Right lobe of liver (tissue), 6 donors: Measurements from ENCODE around the gene TSPAN14. TPM values are rescaled to one million over a fixed set of nuclear protein-coding genes. Genes with fewer than 3 reads are reported as not detected.

Experiments
- ATAC-seq, 4 donors: fragments of 200-7000 bp; cut with Tn5 transposase; one replicate each; pipeline ENCODE4 v1.9.1; 2020; ENCODE audit warnings: mild to moderate bottlenecking in 4 of 4, moderate library complexity in 4 of 4
- DNase-seq, 3 donors: peaks; one replicate each; pipeline ENCODE4 v3.0.0-alpha.2; 2020
- H3K27ac ChIP-seq, 3 donors: fragments of 200-600 bp; one replicate each; pipeline ENCODE4 v1.8.0; 2022
- H3K27me3 ChIP-seq, 2 donors: fragments of 200-600 bp; one replicate each; pipeline ENCODE4 v1.8.0; 2022
- H3K36me3 ChIP-seq, 4 donors: fragments of 200-600 bp; sonication (generic) in 1 of 4; one replicate each; pipeline versions ENCODE4 v1.5.1 to v1.8.0; 2017 to 2022; ENCODE audit warnings: control low read depth in 1 of 4
- H3K4me1 ChIP-seq, 4 donors: fragments of 200-600 bp; sonication (generic) in 1 of 4; one replicate each; pipeline versions ENCODE4 v1.5.1 to v1.8.0; 2017 to 2022; ENCODE audit warnings: control low read depth in 1 of 4
- H3K4me3 ChIP-seq, 3 donors: fragments of 200-600 bp; one replicate each; pipeline ENCODE4 v1.8.0; 2022
- H3K9me3 ChIP-seq, 4 donors: fragments of 200-600 bp; sonication (generic) in 1 of 4; one replicate each; pipeline versions ENCODE4 v1.5.1 to v1.8.0; 2017 to 2022; ENCODE audit warnings: control low read depth in 1 of 4
- CTCF ChIP-seq, 4 donors: fragments of 200-600 bp in 3 of 4; fragments of 450-650 bp in 1 of 4; IDR thresholded peaks; one replicate each; pipeline versions ENCODE4 v1.5.1 to v1.8.0; 2016 to 2022; ENCODE audit warnings: antibody characterized with exemption in 4 of 4, mild to moderate bottlenecking in 2 of 4
- POLR2A ChIP-seq: fragments of 450-650 bp; IDR thresholded peaks from one replicate; pipeline ENCODE4 v1.6.1; 2017; ENCODE audit warnings: antibody characterized with exemption, mild to moderate bottlenecking
- WGBS: methylation state at CpG from one replicate; pipeline ENCODE4 v1.1.6; 2018; ENCODE audit warnings: low coverage, low lambda C conversion rate; ENCODE audit not compliant: insufficient coverage; ENCODE audit errors: missing lambda C conversion rate; 5-methylcytosine and 5-hydroxymethylcytosine counted together
- intact Hi-C, 2 donors: fragments of 100-400 bp; cut with DNase I; formaldehyde crosslinking; loops; one replicate each; pipeline versions ENCODE4 v1.11.2 to v1.14.1; 2022
- total RNA-seq, 6 experiments: library from RNA; depleted of rRNA in 2 of 6; stranded (reverse); fragments of >200 nt in 2 of 6; fragmentation: NEBNext Ultra II Directional in 3 of 6; extraction: Animal tissue kit (Norgen Biotek cat#: 25700) in 3 of 6; gene quantifications; one replicate each; pipeline versions ENCODE4 v1.1.0 to v1.2.4, GENCODE V29; 2016 to 2023
- donor health status: DM: no; HTN: yes; CAD: no.
- donor health status: DM: no; HTN: no; CAD: no.
- donor health status: DM: no; HTN: no; CAD: no.
- donor health status: DM: no; HTN: yes; CAD: no.
- donor health status: DM: no; HTN: yes; CAD: no.

TSPAN14 gene
- total RNA-seq, 6 experiments from 2014 or later = 22.1 to 39.0 (median 28.4) TPM

DNA sequence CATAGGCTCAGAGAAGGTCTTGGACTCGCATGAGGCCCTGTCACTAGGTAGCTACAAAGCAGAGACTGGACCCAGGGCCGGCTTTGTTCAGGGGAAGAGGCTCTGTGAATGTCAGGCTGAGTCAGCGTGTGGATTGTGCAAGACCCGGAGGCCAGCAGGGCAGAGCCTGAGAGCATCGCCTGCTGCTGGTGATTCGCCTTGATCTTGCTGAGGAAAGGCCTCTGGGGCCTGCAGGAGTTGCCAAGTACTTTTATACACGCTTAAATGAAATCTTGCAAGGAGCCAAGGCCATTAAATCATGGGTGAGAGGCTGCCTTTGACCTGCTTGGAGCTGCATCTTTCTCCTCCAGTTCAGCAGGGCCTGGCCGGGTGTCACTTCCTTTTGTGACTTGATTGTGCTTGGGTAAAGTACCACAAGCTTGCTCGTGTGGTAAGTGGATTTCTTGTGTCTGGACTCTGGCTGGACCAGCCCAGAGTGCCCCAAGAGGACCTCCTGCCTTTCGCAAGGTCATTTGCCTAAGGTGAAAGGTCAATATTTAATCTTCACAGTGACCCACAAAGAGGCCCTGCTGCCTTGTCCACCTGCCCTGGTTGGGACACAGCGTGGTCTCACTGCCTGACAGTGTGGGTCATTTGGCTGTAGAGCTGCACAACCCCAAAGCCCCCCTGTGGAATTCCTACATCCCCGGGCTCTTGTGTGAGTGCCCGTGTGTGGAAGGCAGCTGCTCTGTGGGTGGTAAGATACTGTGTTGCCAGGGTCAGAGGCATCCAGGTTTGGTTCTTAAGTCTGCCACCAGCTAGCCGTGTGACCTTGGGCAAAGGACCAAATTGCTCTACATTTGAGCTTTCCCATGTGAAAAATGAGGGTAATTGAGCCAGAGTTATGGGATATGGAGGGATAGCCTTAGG, 45.0 kb downstream of the TSPAN14 start:
- Histone ChIP-seq H3K9me3 (no peaks in the 10 kb centered on the region), H3K27ac (peak overlapping the region; percentile 80 to 87 (median 84)), H3K27me3 (no peaks in the 10 kb centered on the region), H3K4me3 (peak overlapping the region in 1 of 3 donors; percentile 2), H3K36me3 (no peaks in the 10 kb centered on the region), H3K4me1 (peaks cover 0 to 84% (median 38%) of the 10 kb centered on the region in 4 donors)
- peak; percentile 94 to 96 (median 95) for DNase-seq
- 4% methylated on average over 10 of the region's 14 CpGs for WGBS
- intact Hi-C loops = no loop called here
- TF ChIP-seq CTCF (IDR thresholded peaks at IDR 0.05) (no peak), POLR2A (no peak)
- peak; percentile 77 to 86 (median 86) for ATAC-seq

DNA sequence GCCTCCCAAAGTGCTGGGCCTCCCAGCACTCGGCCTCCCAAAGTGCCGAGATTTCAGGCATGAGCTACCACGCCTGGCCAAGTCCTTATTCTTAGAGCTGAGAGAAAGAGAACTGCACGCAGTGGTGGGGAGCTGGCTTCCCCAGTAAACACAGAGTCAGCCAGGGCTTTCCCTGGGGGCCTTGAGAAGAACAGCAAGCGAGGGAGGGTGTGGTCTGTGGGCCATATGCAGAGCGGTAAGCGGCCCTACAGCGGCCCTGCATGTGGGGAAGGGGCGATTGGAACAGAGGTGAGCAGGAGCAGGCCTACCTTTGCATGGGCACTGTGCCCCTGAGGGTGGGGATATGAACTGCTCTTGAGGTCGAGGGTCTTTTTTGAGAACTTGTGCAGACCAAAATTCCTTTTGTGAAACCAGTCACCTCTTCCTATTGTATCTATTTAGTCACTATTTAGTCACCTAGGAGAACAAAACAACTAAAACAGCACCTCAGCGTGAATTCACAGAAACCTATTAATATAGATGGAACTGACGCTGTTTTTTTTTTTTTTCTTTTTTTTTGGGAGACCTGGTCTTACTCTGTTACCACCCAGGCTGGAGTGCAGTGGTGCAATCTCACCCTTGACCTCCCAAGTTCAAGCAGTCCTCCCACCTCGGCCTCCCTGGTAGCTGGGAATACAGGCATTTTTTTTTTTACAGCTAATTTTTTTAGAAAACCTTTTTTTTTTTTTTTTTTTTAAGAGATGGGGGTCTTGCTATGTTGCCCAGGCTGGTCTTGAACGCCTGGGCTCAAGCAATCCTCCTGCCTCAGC, 46.7 kb downstream of the TSPAN14 start:
- no peak for TF ChIP-seq CTCF (IDR thresholded peaks at IDR 0.05)
- no peak for TF ChIP-seq POLR2A
- Histone ChIP-seq H3K27me3 (no peaks in the 10 kb centered on the region), H3K4me1 (peaks cover 0 to 84% (median 38%) of the 10 kb centered on the region in 4 donors), H3K27ac (peak overlapping the region; percentile 80 to 87 (median 84)), H3K4me3 (no peak overlapping the region), H3K9me3 (no peaks in the 10 kb centered on the region), H3K36me3 (no peaks in the 10 kb centered on the region)
- ATAC-seq = no peak
- intact Hi-C loops = loop anchor here in 1 of 2 donors (10.0 kb wide), 1 partner anchor 116 kb away; no protein-coding TSS in a partner anchor
- WGBS = 59% methylated on average over 8 of the region's 14 CpGs
- no peak for DNase-seq

- no peaks in the 10 kb centered on the region for H3K9me3 ChIP-seq
- intact Hi-C loops = loop anchor here in 1 of 2 donors (10.0 kb wide), 1 partner anchor 117 kb away; no protein-coding TSS in a partner anchor
- H3K4me3 ChIP-seq = no peak overlapping the region
- peaks cover 0 to 88% (median 37%) of the 10 kb centered on the region in 4 donors for H3K4me1 ChIP-seq
- no peaks in the 10 kb centered on the region for H3K27me3 ChIP-seq
- no peak for TF ChIP-seq POLR2A
- no peak for TF ChIP-seq CTCF (IDR thresholded peaks at IDR 0.05)
- DNase-seq (no peak), ATAC-seq (no peak)
- H3K27ac ChIP-seq = peak overlapping the region in 2 of 3 donors; percentile 84 to 87
- H3K36me3 ChIP-seq = no peaks in the 10 kb centered on the region
- no CpG with 5 or more reads among the region's 3 CpGs for WGBS
Measured at GRCh38 chr10:80501381-80501912, 47.3 kb downstream of the TSPAN14 start.

- Histone ChIP-seq H3K4me3 (no peak overlapping the region), H3K27me3 (no peaks in the 10 kb centered on the region), H3K36me3 (peaks cover 0 to 2% (median 0%) of the 10 kb centered on the region in 4 donors), H3K27ac (peak overlapping the region in 1 of 3 donors; percentile 87), H3K9me3 (no peaks in the 10 kb centered on the region), H3K4me1 (peaks cover 0 to 85% (median 37%) of the 10 kb centered on the region in 4 donors)
- TF ChIP-seq CTCF (IDR thresholded peaks at IDR 0.05) (no peak), POLR2A (no peak)
- ATAC-seq (no peak), DNase-seq (no peak)
- intact Hi-C loops = loop anchor here in 1 of 2 donors (10.0 kb wide), 1 partner anchor 117 kb away; no protein-coding TSS in a partner anchor
- WGBS = 76% methylated on average over 11 of the region's 13 CpGs
Measured at GRCh38 chr10:80501913-80502521, 47.9 kb downstream of the TSPAN14 start.
